Measurements from ENCODE around the gene VAV1. TPM values are rescaled to one million over a fixed set of nuclear protein-coding genes. Genes with fewer than 3 reads are reported as not detected.
A peak's percentile ranks its signal among the peaks of the same experiment; 100 is the strongest.

Gene VAV1
- total RNA-seq, 1 donor = 0.36 TPM

GRCh38 chr19:6753178-6754031, 19.1 kb upstream of the VAV1 start:
- Histone ChIP-seq H3K9me3 (ENCODE audit: low read depth, low read length) (no peaks in the 10 kb centered on the region), H3K27me3 (ENCODE audit: insufficient read depth, low read length) (no peaks in the 10 kb centered on the region), H3K79me2 (ENCODE audit: insufficient read depth, low read length) (no peaks in the 10 kb centered on the region), H2AFZ (ENCODE audit: low read length) (peak overlapping the region; percentile 41), H3K27ac (ENCODE audit: low read depth, low read length) (no peak overlapping the region), H3K4me3 (ENCODE audit: insufficient read depth, low read length) (peak overlapping the region; percentile 62), H4K20me1 (ENCODE audit: insufficient read depth, low read length) (peaks cover 3% of the 10 kb centered on the region), H3K36me3 (ENCODE audit: insufficient read depth, low read length) (peaks cover 27% of the 10 kb centered on the region), H3K4me1 (ENCODE audit: insufficient read depth, low read length) (peaks cover 5% of the 10 kb centered on the region), H3K4me2 (ENCODE audit: insufficient read depth, low read length) (peak overlapping the region; percentile 81)
- DNase-seq (ENCODE audit: insufficient read length, low spot score, missing footprints) = peak; percentile 96
- TF ChIP-seq, protein P1, sequence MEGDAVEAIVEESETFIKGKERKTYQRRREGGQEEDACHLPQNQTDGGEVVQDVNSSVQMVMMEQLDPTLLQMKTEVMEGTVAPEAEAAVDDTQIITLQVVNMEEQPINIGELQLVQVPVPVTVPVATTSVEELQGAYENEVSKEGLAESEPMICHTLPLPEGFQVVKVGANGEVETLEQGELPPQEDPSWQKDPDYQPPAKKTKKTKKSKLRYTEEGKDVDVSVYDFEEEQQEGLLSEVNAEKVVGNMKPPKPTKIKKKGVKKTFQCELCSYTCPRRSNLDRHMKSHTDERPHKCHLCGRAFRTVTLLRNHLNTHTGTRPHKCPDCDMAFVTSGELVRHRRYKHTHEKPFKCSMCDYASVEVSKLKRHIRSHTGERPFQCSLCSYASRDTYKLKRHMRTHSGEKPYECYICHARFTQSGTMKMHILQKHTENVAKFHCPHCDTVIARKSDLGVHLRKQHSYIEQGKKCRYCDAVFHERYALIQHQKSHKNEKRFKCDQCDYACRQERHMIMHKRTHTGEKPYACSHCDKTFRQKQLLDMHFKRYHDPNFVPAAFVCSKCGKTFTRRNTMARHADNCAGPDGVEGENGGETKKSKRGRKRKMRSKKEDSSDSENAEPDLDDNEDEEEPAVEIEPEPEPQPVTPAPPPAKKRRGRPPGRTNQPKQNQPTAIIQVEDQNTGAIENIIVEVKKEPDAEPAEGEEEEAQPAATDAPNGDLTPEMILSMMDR (IDR thresholded peaks at IDR 0.05; ENCODE audit: extremely low read depth, low read depth, low read length) = peak; percentile 29

GRCh38 chr19:6754136-6754535, 18.4 kb upstream of the VAV1 start:
- no peak overlapping the region for H3K4me3 ChIP-seq (ENCODE audit: insufficient read depth, low read length)
- H3K36me3 ChIP-seq (ENCODE audit: insufficient read depth, low read length) = peaks cover 20% of the 10 kb centered on the region
- H4K20me1 ChIP-seq (ENCODE audit: insufficient read depth, low read length) = peaks cover 3% of the 10 kb centered on the region
- peaks cover 5% of the 10 kb centered on the region for H3K4me1 ChIP-seq (ENCODE audit: insufficient read depth, low read length)
- TF ChIP-seq, protein P1 (IDR thresholded peaks at IDR 0.05; ENCODE audit: extremely low read depth, low read depth, low read length) = no peak
- no peak overlapping the region for H3K4me2 ChIP-seq (ENCODE audit: insufficient read depth, low read length)
- no peak overlapping the region for H3K27ac ChIP-seq (ENCODE audit: low read depth, low read length)
- no peaks in the 10 kb centered on the region for H3K9me3 ChIP-seq (ENCODE audit: low read depth, low read length)
- H2AFZ ChIP-seq (ENCODE audit: low read length) = no peak overlapping the region
- DNase-seq (ENCODE audit: insufficient read length, low spot score, missing footprints) = peak; percentile 59
- H3K79me2 ChIP-seq (ENCODE audit: insufficient read depth, low read length) = no peaks in the 10 kb centered on the region
- no peaks in the 10 kb centered on the region for H3K27me3 ChIP-seq (ENCODE audit: insufficient read depth, low read length)

GRCh38 chr19:6754653-6755463, 17.6 kb upstream of the VAV1 start:
- Histone ChIP-seq H3K9me3 (ENCODE audit: low read depth, low read length) (no peaks in the 10 kb centered on the region), H4K20me1 (ENCODE audit: insufficient read depth, low read length) (peaks cover 3% of the 10 kb centered on the region)

More at GRCh38 chr19:6754653-6755463, 17.6 kb upstream of the VAV1 start:
- peak; percentile 80 for DNase-seq (ENCODE audit: insufficient read length, low spot score, missing footprints)
- no peak overlapping the region for H3K27ac ChIP-seq (ENCODE audit: low read depth, low read length)
- H3K27me3 ChIP-seq (ENCODE audit: insufficient read depth, low read length) = no peaks in the 10 kb centered on the region
- H3K4me2 ChIP-seq (ENCODE audit: insufficient read depth, low read length) = no peak overlapping the region
- H3K36me3 ChIP-seq (ENCODE audit: insufficient read depth, low read length) = peaks cover 16% of the 10 kb centered on the region
- no peak overlapping the region for H3K4me3 ChIP-seq (ENCODE audit: insufficient read depth, low read length)
- no peaks in the 10 kb centered on the region for H3K79me2 ChIP-seq (ENCODE audit: insufficient read depth, low read length)
- TF ChIP-seq, protein P1 (IDR thresholded peaks at IDR 0.05; ENCODE audit: extremely low read depth, low read depth, low read length) = no peak
- peaks cover 5% of the 10 kb centered on the region for H3K4me1 ChIP-seq (ENCODE audit: insufficient read depth, low read length)
- no peak overlapping the region for H2AFZ ChIP-seq (ENCODE audit: low read length)
